Measurements from ENCODE around the gene CNTN4.

Gene CNTN4

GRCh38 chr3:2303566-2303965 lies 204.9 kb downstream of the CNTN4 start:
- no peaks in the 10 kb centered on the region for H3K27me3 ChIP-seq (ENCODE audit: insufficient read depth, insufficient read length)

GRCh38 chr3:2311022-2311421 lies 212.4 kb downstream of the CNTN4 start:
- no peaks in the 10 kb centered on the region for H3K36me3 ChIP-seq (ENCODE audit: insufficient read depth, insufficient read length, low read length)
- no peak overlapping the region for H3K4me3 ChIP-seq (ENCODE audit: insufficient read length, low read depth)
- no peaks in the 10 kb centered on the region for H3K27me3 ChIP-seq (ENCODE audit: insufficient read depth, insufficient read length)
- DNase-seq (ENCODE audit: low read depth, low spot score), result no peak
- H3K9me3 ChIP-seq (ENCODE audit: insufficient read depth, low read length), result no peaks in the 10 kb centered on the region
- H3K9ac ChIP-seq (ENCODE audit: insufficient read length, low read depth), result no peak overlapping the region
- TF ChIP-seq SUZ12 (IDR thresholded peaks at IDR 0.05; ENCODE audit: extremely low read depth, insufficient read depth, insufficient read length), result no peak
- no peak for TF ChIP-seq YY1 (IDR thresholded peaks at IDR 0.05; ENCODE audit: insufficient read depth, insufficient read length)
- no peak for TF ChIP-seq ZNF274 (IDR thresholded peaks at IDR 0.05; ENCODE audit: low read depth, low read length)
- no peaks in the 10 kb centered on the region for H3K4me1 ChIP-seq (ENCODE audit: insufficient read depth, insufficient read length)

More at GRCh38 chr3:2303566-2303965, 204.9 kb downstream of the CNTN4 start:
- H3K4me3 ChIP-seq (ENCODE audit: insufficient read length, low read depth), result no peak overlapping the region
- no peaks in the 10 kb centered on the region for H3K36me3 ChIP-seq (ENCODE audit: insufficient read depth, insufficient read length, low read length)
- no peaks in the 10 kb centered on the region for H3K4me1 ChIP-seq (ENCODE audit: insufficient read depth, insufficient read length)
- H3K9me3 ChIP-seq (ENCODE audit: insufficient read depth, low read length), result no peaks in the 10 kb centered on the region
- H3K9ac ChIP-seq (ENCODE audit: insufficient read length, low read depth), result no peak overlapping the region
- DNase-seq (ENCODE audit: low read depth, low spot score), result peak; percentile 22
- TF ChIP-seq SUZ12 (IDR thresholded peaks at IDR 0.05; ENCODE audit: extremely low read depth, insufficient read depth, insufficient read length), result no peak
- TF ChIP-seq ZNF274 (IDR thresholded peaks at IDR 0.05; ENCODE audit: low read depth, low read length), result no peak
- TF ChIP-seq YY1 (IDR thresholded peaks at IDR 0.05; ENCODE audit: insufficient read depth, insufficient read length), result no peak

GRCh38 chr3:2317521-2317920 lies 218.9 kb downstream of the CNTN4 start:
- H3K4me1 ChIP-seq (ENCODE audit: insufficient read depth, insufficient read length), result no peaks in the 10 kb centered on the region
- no peak for TF ChIP-seq YY1 (IDR thresholded peaks at IDR 0.05; ENCODE audit: insufficient read depth, insufficient read length)
- no peak for TF ChIP-seq ZNF274 (IDR thresholded peaks at IDR 0.05; ENCODE audit: low read depth, low read length)
- no peak for TF ChIP-seq SUZ12 (IDR thresholded peaks at IDR 0.05; ENCODE audit: extremely low read depth, insufficient read depth, insufficient read length)
- H3K36me3 ChIP-seq (ENCODE audit: insufficient read depth, insufficient read length, low read length), result no peaks in the 10 kb centered on the region
- no peak for DNase-seq (ENCODE audit: low read depth, low spot score)
- no peaks in the 10 kb centered on the region for H3K9me3 ChIP-seq (ENCODE audit: insufficient read depth, low read length)
- H3K4me3 ChIP-seq (ENCODE audit: insufficient read length, low read depth), result no peak overlapping the region
- H3K27me3 ChIP-seq (ENCODE audit: insufficient read depth, insufficient read length), result no peaks in the 10 kb centered on the region
- H3K9ac ChIP-seq (ENCODE audit: insufficient read length, low read depth), result no peak overlapping the region

- Histone ChIP-seq H3K9ac (ENCODE audit: insufficient read length, low read depth) (no peak overlapping the region), H3K4me3 (ENCODE audit: insufficient read length, low read depth) (no peak overlapping the region), H3K4me1 (ENCODE audit: insufficient read depth, insufficient read length) (no peaks in the 10 kb centered on the region), H3K9me3 (ENCODE audit: insufficient read depth, low read length) (no peaks in the 10 kb centered on the region), H3K27me3 (ENCODE audit: insufficient read depth, insufficient read length) (no peaks in the 10 kb centered on the region), H3K36me3 (ENCODE audit: insufficient read depth, insufficient read length, low read length) (no peaks in the 10 kb centered on the region)
- no peak for DNase-seq (ENCODE audit: low read depth, low spot score)
- TF ChIP-seq ZNF274 (IDR thresholded peaks at IDR 0.05; ENCODE audit: low read depth, low read length), result no peak
- no peak for TF ChIP-seq SUZ12 (IDR thresholded peaks at IDR 0.05; ENCODE audit: extremely low read depth, insufficient read depth, insufficient read length)
- no peak for TF ChIP-seq YY1 (IDR thresholded peaks at IDR 0.05; ENCODE audit: insufficient read depth, insufficient read length)
These were observed 236.3 kb downstream of the CNTN4 start for GRCh38 chr3:2334921-2335320.

- no peaks in the 10 kb centered on the region for H3K36me3 ChIP-seq (ENCODE audit: insufficient read depth, insufficient read length, low read length)
- TF ChIP-seq ZNF274 (IDR thresholded peaks at IDR 0.05; ENCODE audit: low read depth, low read length), result no peak
- TF ChIP-seq SUZ12 (IDR thresholded peaks at IDR 0.05; ENCODE audit: extremely low read depth, insufficient read depth, insufficient read length), result no peak
- TF ChIP-seq YY1 (IDR thresholded peaks at IDR 0.05; ENCODE audit: insufficient read depth, insufficient read length), result no peak
These were observed 244.5 kb downstream of the CNTN4 start for GRCh38 chr3:2343031-2343682.

GRCh38 chr3:2352134-2352762 lies 253.6 kb downstream of the CNTN4 start:
- Histone ChIP-seq H3K9me3 (ENCODE audit: insufficient read depth, low read length) (peaks cover 27% of the 10 kb centered on the region), H3K36me3 (ENCODE audit: insufficient read depth, insufficient read length, low read length) (no peaks in the 10 kb centered on the region), H3K9ac (ENCODE audit: insufficient read length, low read depth) (no peak overlapping the region), H3K27me3 (ENCODE audit: insufficient read depth, insufficient read length) (no peaks in the 10 kb centered on the region), H3K4me1 (ENCODE audit: insufficient read depth, insufficient read length) (no peaks in the 10 kb centered on the region), H3K4me3 (ENCODE audit: insufficient read length, low read depth) (no peak overlapping the region)
- DNase-seq (ENCODE audit: low read depth, low spot score), result no peak
- no peak for TF ChIP-seq YY1 (IDR thresholded peaks at IDR 0.05; ENCODE audit: insufficient read depth, insufficient read length)
- TF ChIP-seq SUZ12 (IDR thresholded peaks at IDR 0.05; ENCODE audit: extremely low read depth, insufficient read depth, insufficient read length), result no peak
- no peak for TF ChIP-seq ZNF274 (IDR thresholded peaks at IDR 0.05; ENCODE audit: low read depth, low read length)

More at GRCh38 chr3:2343031-2343682, 244.5 kb downstream of the CNTN4 start:
- Histone ChIP-seq H3K4me3 (ENCODE audit: insufficient read length, low read depth) (no peak overlapping the region), H3K9ac (ENCODE audit: insufficient read length, low read depth) (no peak overlapping the region), H3K9me3 (ENCODE audit: insufficient read depth, low read length) (peaks cover 14% of the 10 kb centered on the region), H3K27me3 (ENCODE audit: insufficient read depth, insufficient read length) (no peaks in the 10 kb centered on the region), H3K4me1 (ENCODE audit: insufficient read depth, insufficient read length) (no peaks in the 10 kb centered on the region)
- no peak for DNase-seq (ENCODE audit: low read depth, low spot score)

- H3K4me3 ChIP-seq (ENCODE audit: insufficient read length, low read depth), result no peak overlapping the region
- no peak overlapping the region for H3K9ac ChIP-seq (ENCODE audit: insufficient read length, low read depth)
- no peaks in the 10 kb centered on the region for H3K4me1 ChIP-seq (ENCODE audit: insufficient read depth, insufficient read length)
- peak; percentile 52 for DNase-seq (ENCODE audit: low read depth, low spot score)
- H3K27me3 ChIP-seq (ENCODE audit: insufficient read depth, insufficient read length), result no peaks in the 10 kb centered on the region
- peaks cover 27% of the 10 kb centered on the region for H3K9me3 ChIP-seq (ENCODE audit: insufficient read depth, low read length)
- no peaks in the 10 kb centered on the region for H3K36me3 ChIP-seq (ENCODE audit: insufficient read depth, insufficient read length, low read length)
- TF ChIP-seq ZNF274 (IDR thresholded peaks at IDR 0.05; ENCODE audit: low read depth, low read length), result no peak
- no peak for TF ChIP-seq YY1 (IDR thresholded peaks at IDR 0.05; ENCODE audit: insufficient read depth, insufficient read length)
- TF ChIP-seq SUZ12 (IDR thresholded peaks at IDR 0.05; ENCODE audit: extremely low read depth, insufficient read depth, insufficient read length), result no peak
These were observed 256.0 kb downstream of the CNTN4 start for GRCh38 chr3:2354702-2355101.
